K562 (cell line): Measurements from ENCODE around the gene MEGF11. TPM values are rescaled to one million over a fixed set of nuclear protein-coding genes. Genes with fewer than 3 reads are reported as not detected.

Source experiments
- ATAC-seq: fragments of 200-7000 bp; cut with Tn5 transposase; 3 replicates; pipeline ENCODE4 v1.9.1; 2020; ENCODE audit warnings: moderate library complexity
- BruUV-seq: library from RNA; stranded (reverse); fragments of 400-500 nt; replicated peaks from 2 replicates; lab custom pipeline; 2021; lab: Mats Ljungman, UMichigan
- CTCF ChIA-PET: fragments of 300-600 bp; formaldehyde crosslinking; extraction: SDS; loops from one replicate; lab custom pipeline; 2021; ENCODE audit warnings: low intra/inter-chr PET ratio; lab: Yijun Ruan, JAX
- POLR2A ChIA-PET: fragments of 300-600, 350-650 bp; sonication (Branson Sonifier 250); formaldehyde crosslinking; extraction: SDS; loops from one replicate; lab custom pipeline; 2021; ENCODE audit warnings: antibody characterized with exemption, inconsistent platforms; lab: Yijun Ruan, JAX
- DNase-seq, 4 experiments: peaks; one replicate each; pipeline versions ENCODE4 v3.0.0 to v3.0.0-alpha.2; 2011 to 2018; ENCODE audit warnings: low spot score in 3 of 4, mixed read lengths in 3 of 4; ENCODE audit errors: extremely low read depth in 1 of 4
- FAIRE-seq: peaks from 2 replicates; lab custom pipeline; 2011; peaks lifted over from hg19 to GRCh38; lab: Jason Lieb, UNC
- H2AFZ ChIP-seq: 2 replicates; pipeline ENCODE4 v1.6.0; 2011; ENCODE audit warnings: low read depth, low read length, control low read depth, inconsistent platforms
- H3K27ac ChIP-seq: fragments of 200-600 bp; 3 replicates; pipeline ENCODE4 v1.8.0; 2011; ENCODE audit warnings: low read depth, mild to moderate bottlenecking, control low read depth, inconsistent platforms, low read length, moderate library complexity, mixed read lengths; ENCODE audit errors: extremely low read depth
- H3K27me3 ChIP-seq, 2 experiments: fragments of 300-600 bp in 1 of 2; 2 replicates in 1 of 2; 3 replicates in 1 of 2; pipeline versions ENCODE4 v1.6.0 to v1.8.0; 2011; ENCODE audit warnings: inconsistent platforms in 2 of 2, low read length in 2 of 2, mild to moderate bottlenecking in 1 of 2, mixed read lengths in 1 of 2, moderate library complexity in 1 of 2; ENCODE audit not compliant: control insufficient read depth in 2 of 2, insufficient read depth in 2 of 2
- H3K36me3 ChIP-seq: fragments of 300-600 bp; 3 replicates; pipeline ENCODE4 v1.8.0; 2011; ENCODE audit warnings: mild to moderate bottlenecking, low read length, inconsistent platforms; ENCODE audit not compliant: control insufficient read depth, insufficient read depth
- H3K4me1 ChIP-seq, 2 experiments: fragments of 200-600 bp in 1 of 2; replicated peaks in 1 of 2; 2 replicates in 1 of 2; 3 replicates in 1 of 2; pipeline versions ENCODE4 v1.5.1 to v1.8.0; 2011; ENCODE audit warnings: inconsistent platforms in 2 of 2, low read length in 2 of 2, mild to moderate bottlenecking in 1 of 2, mixed read lengths in 1 of 2, moderate library complexity in 1 of 2; ENCODE audit not compliant: control insufficient read depth in 2 of 2, insufficient read depth in 2 of 2
- H3K4me2 ChIP-seq: 2 replicates; pipeline ENCODE4 v1.6.1; 2011; ENCODE audit warnings: low read length, control low read depth, inconsistent platforms, mixed read lengths; ENCODE audit not compliant: insufficient read depth
- H3K4me3 ChIP-seq: fragments of 200-600 bp; sonication (generic), shearing (Covaris generic); 2 replicates; pipeline ENCODE4 v1.5.1; 2016; ENCODE audit warnings: control low read depth, inconsistent platforms
- H3K79me2 ChIP-seq: fragments of 200-600 bp; 3 replicates; pipeline ENCODE4 v1.8.0; 2011; ENCODE audit warnings: low read length, inconsistent platforms; ENCODE audit not compliant: control insufficient read depth, insufficient read depth
- H3K9ac ChIP-seq, 2 experiments: 2 replicates each; pipeline versions ENCODE4 v1.6.0 to v1.6.1; 2011; ENCODE audit warnings: low read depth in 2 of 2, low read length in 2 of 2, control low read depth in 1 of 2, inconsistent platforms in 1 of 2, mild to moderate bottlenecking in 1 of 2, mixed read lengths in 1 of 2; ENCODE audit not compliant: insufficient read depth in 1 of 2
- H3K9me1 ChIP-seq: one replicate; pipeline ENCODE4 v1.6.0; 2011; ENCODE audit warnings: inconsistent platforms, mild to moderate bottlenecking, low read length, moderate library complexity; ENCODE audit not compliant: control insufficient read depth, insufficient read depth
- H3K9me3 ChIP-seq: replicated peaks from 2 replicates; pipeline ENCODE4 v1.5.1; 2011; ENCODE audit warnings: low read depth, low read length, inconsistent platforms; ENCODE audit not compliant: control insufficient read depth, insufficient read depth
- H4K20me1 ChIP-seq: replicated peaks from 2 replicates; pipeline ENCODE4 v1.6.1; 2011; ENCODE audit warnings: low read length, inconsistent platforms, mixed read lengths; ENCODE audit not compliant: control insufficient read depth, insufficient read depth
- PML ChIP-seq: IDR thresholded peaks from 2 replicates; pipeline ENCODE4 v1.6.1; 2012; ENCODE audit warnings: low read length, inconsistent platforms
- TOE1 ChIP-seq, 2 experiments: fragments of 450-650 bp in 1 of 2; sonication (generic) in 1 of 2; formaldehyde crosslinking in 1 of 2; IDR thresholded peaks; 2 replicates each; pipeline versions ENCODE4 v1.7.1 to v1.8.0; 2016 to 2022; ENCODE audit warnings: borderline replicate concordance in 2 of 2, mild to moderate bottlenecking in 2 of 2, antibody characterized with exemption in 1 of 2, inconsistent platforms in 1 of 2, low read depth in 1 of 2, missing genetic modification reagents in 1 of 2, moderate library complexity in 1 of 2
- ZNF561 ChIP-seq: fragments of 450-650 bp; formaldehyde crosslinking; conservative IDR thresholded peaks from 2 replicates; pipeline ENCODE4 v1.4.0; 2020; ENCODE audit warnings: mild to moderate bottlenecking, moderate library complexity
- ZNF778 ChIP-seq: fragments of 450-650 bp; formaldehyde crosslinking; IDR thresholded peaks from 2 replicates; pipeline ENCODE4 v1.4.0; 2020; ENCODE audit warnings: mild to moderate bottlenecking, moderate library complexity
- WGBS: fragments of 100-300 bp; shearing (Covaris generic); methylation state at CpG from one replicate; pipeline ENCODE4 v1.1.6; 2016; ENCODE audit warnings: low coverage, mixed read lengths; ENCODE audit not compliant: insufficient coverage; ENCODE audit errors: missing lambda C conversion rate; 5-methylcytosine and 5-hydroxymethylcytosine counted together
- in situ Hi-C: fragments of 300-500 bp; cut with MboI; formaldehyde crosslinking; loops from 4 replicates; pipeline ENCODE4 v1.15.0; 2018; ENCODE audit warnings: inconsistent platforms, mixed read lengths
- intact Hi-C: fragments of 100-400 bp; cut with micrococcal nuclease; formaldehyde crosslinking; loops from 2 replicates; pipeline ENCODE4 v1.14.2; 2022
- polyA plus RNA-seq, 8 experiments: library from polyadenylated mRNA; depleted of rRNA in 4 of 8; stranded (reverse) in 5 of 8; unstranded in 3 of 8; fragments of >200 nt; fragmentation: Nextera tagmentation in 2 of 8; fragmentation: Illumina TruSeq in 1 of 8; extraction: Ambion mirVana in 2 of 8; extraction: Trizol in 1 of 8; gene quantifications; 2 replicates each; pipeline versions ENCODE4 v1.2.1 to v1.2.3, GENCODE V29; 2011 to 2014; ENCODE audit warnings: inconsistent platforms in 1 of 8, missing spikeins in 1 of 8
- total RNA-seq, 7 experiments: library from RNA; depleted of rRNA in 6 of 7; stranded (reverse); fragments of >200 nt in 6 of 7; fragmentation: Illumina TruSeq in 2 of 7; extraction: Trizol in 2 of 7; gene quantifications; 2 replicates each; pipeline versions ENCODE4 v1.2.1 to v1.2.3, GENCODE V29; 2011 to 2021; ENCODE audit warnings: low replicate concordance in 1 of 7
- TF ChIP-seq, protein P1 (sequence below): fragments of 250-450 bp; sonication (Bioruptor Pico); IDR thresholded peaks from 2 replicates; pipeline ENCODE4 v1.8.0; 2022; ENCODE audit warnings: moderate library complexity, mild to moderate bottlenecking, inconsistent platforms
- TF ChIP-seq, protein P2 (sequence below): sonication (generic); formaldehyde crosslinking; IDR thresholded peaks from 2 replicates; pipeline ENCODE4 v1.8.1; 2023; ENCODE audit warnings: mild to moderate bottlenecking, missing genetic modification reagents

The MEGF11 gene
- total and polyA plus RNA-seq, 9 of the 15 experiments (the other 6 are each of a cell fraction or from before 2014, with no cell fraction given) = 0.06 to 0.23 (median 0.20) TPM; not detected in 6

DNA sequence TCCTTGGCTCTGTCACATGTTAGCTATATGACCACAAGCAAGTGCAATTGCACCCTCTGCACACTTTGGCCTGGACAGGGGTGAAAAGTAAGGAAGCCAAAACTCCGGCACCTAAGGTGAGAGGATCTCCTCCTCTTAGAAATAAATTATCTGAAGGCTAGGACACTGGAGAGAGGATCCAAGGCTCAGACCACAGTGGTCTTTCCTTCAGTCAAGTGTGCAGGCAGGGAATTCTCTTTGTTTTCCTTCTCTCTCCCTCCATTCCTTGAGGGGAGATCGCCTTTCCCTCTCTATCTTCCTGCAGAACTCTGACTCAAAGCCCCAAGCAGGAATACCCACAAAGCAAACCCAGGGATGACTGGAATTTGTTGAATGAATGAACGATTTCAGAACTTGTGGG is 3.1 kb upstream of the MEGF11 start:
- ChIA-PET CTCF (no interaction called here), POLR2A (no interaction called here)
- Histone ChIP-seq H3K79me2 (no peaks in the 10 kb centered on the region), H3K4me3 (no peak overlapping the region), H3K9me3 (no peaks in the 10 kb centered on the region), H3K27ac (no peak overlapping the region), H3K9me1 (no peaks in the 10 kb centered on the region), H3K4me1 (peaks cover 3 to 23% of the 10 kb centered on the region in 2 experiments; a peak in 3 of 5 replicates), H4K20me1 (peaks cover 13% of the 10 kb centered on the region; the same call in 1 of the 2 replicates), H2AFZ (no peak overlapping the region), H3K9ac (no peak overlapping the region), H3K27me3 (peaks cover 55 to 62% of the 10 kb centered on the region in 2 experiments), H3K36me3 (no peaks in the 10 kb centered on the region), H3K4me2 (no peak overlapping the region)
- TF ChIP-seq ZNF561 (CRISPR knock-in tag) = no peak
- no peak for TF ChIP-seq PML
- TF ChIP-seq, protein P1, sequence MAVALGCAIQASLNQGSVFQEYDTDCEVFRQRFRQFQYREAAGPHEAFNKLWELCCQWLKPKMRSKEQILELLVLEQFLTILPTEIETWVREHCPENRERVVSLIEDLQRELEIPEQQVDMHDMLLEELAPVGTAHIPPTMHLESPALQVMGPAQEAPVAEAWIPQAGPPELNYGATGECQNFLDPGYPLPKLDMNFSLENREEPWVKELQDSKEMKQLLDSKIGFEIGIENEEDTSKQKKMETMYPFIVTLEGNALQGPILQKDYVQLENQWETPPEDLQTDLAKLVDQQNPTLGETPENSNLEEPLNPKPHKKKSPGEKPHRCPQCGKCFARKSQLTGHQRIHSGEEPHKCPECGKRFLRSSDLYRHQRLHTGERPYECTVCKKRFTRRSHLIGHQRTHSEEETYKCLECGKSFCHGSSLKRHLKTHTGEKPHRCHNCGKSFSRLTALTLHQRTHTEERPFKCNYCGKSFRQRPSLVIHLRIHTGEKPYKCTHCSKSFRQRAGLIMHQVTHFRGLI (CRISPR knock-in tag) = no peak
- TF ChIP-seq ZNF778 (CRISPR knock-in tag) = no peak
- TF ChIP-seq, protein P2, sequence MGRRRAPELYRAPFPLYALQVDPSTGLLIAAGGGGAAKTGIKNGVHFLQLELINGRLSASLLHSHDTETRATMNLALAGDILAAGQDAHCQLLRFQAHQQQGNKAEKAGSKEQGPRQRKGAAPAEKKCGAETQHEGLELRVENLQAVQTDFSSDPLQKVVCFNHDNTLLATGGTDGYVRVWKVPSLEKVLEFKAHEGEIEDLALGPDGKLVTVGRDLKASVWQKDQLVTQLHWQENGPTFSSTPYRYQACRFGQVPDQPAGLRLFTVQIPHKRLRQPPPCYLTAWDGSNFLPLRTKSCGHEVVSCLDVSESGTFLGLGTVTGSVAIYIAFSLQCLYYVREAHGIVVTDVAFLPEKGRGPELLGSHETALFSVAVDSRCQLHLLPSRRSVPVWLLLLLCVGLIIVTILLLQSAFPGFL (CRISPR knock-in tag) = no peak
- no peak for TF ChIP-seq TOE1 (IDR thresholded peaks at IDR 0.05; ENCODE audit: borderline replicate concordance)
- TF ChIP-seq TOE1 (CRISPR knock-in tag; IDR thresholded peaks at IDR 0.05; ENCODE audit: borderline replicate concordance, low read depth) = no peak
- DNase-seq (no peak), ATAC-seq (no peak), FAIRE-seq (no peak)
- 2% methylated on average over 3 of the region's 3 CpGs for whole genome bisulfite sequencing
- intact Hi-C loops (no loop called here), in situ Hi-C loops (no loop called here)
- no TSS peak for BruUV-seq
